IPS DF 6.9 (cell line): ENCODE measurements around the gene SLC46A2.

ENCODE experiments used
- DNase-seq: peaks from one replicate; pipeline ENCODE4 v3.0.0-alpha.2; 2013; ENCODE audit warnings: low read depth, low spot score
- H3K27ac ChIP-seq: one replicate; pipeline ENCODE4 v1.5.1; 2013; ENCODE audit warnings: low read length, control low read depth
- H3K27me3 ChIP-seq: 2 replicates; pipeline ENCODE4 v1.6.1; 2013; ENCODE audit warnings: mild to moderate bottlenecking, low read length; ENCODE audit not compliant: control insufficient read depth, insufficient read depth
- H3K36me3 ChIP-seq: 2 replicates; pipeline ENCODE4 v1.6.1; 2013; ENCODE audit warnings: low read length; ENCODE audit not compliant: control insufficient read depth, insufficient read depth
- H3K4me1 ChIP-seq: 2 replicates; pipeline ENCODE4 v1.6.1; 2013; ENCODE audit warnings: low read length; ENCODE audit not compliant: control insufficient read depth, insufficient read depth
- H3K4me3 ChIP-seq: 2 replicates; pipeline ENCODE4 v1.5.1; 2013; ENCODE audit warnings: mild to moderate bottlenecking, low read length
- H3K9me3 ChIP-seq: 2 replicates; pipeline ENCODE4 v1.6.1; 2013; ENCODE audit warnings: low read length, inconsistent platforms; ENCODE audit not compliant: control insufficient read depth, insufficient read depth
- WGBS: extraction: QIAGEN DNeasy Blood & Tissue Kit; methylation state at CpG from one replicate; pipeline ENCODE4 v1.1.7; 2013; ENCODE audit warnings: mixed read lengths, missing lambda C conversion rate; ENCODE audit not compliant: insufficient read length, insufficient coverage; 5-methylcytosine and 5-hydroxymethylcytosine counted together

Gene SLC46A2

DNA sequence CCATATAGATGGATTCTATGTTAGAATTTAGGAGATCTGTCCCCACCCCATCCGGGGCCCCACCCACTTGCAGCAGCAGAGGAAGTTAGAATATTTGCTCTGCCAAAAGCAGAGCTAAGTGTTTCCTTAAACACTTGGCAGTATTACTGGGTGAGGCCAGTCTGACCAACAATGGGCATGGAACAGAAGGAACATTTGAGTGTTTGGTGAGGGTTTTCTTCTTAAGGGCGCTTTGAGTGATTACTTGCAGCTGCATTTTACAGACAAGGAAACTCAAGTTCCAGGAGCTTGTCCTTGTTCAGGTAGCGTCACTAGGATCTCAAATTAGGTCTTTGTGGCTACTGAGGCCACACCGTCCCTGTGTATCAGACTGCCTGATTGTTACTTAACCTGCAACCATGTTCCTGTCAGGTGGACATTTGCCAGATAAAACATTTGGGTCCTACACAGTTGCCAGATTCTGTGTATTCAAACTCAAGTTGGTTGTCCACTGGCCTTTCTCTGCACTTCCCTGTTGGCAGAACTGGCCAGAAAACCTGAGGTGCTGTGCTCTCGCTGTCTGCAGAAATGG, 59.3 kb downstream of the SLC46A2 start:
- H3K4me3 ChIP-seq: no peak overlapping the region
- H3K27me3 ChIP-seq: no peaks in the 10 kb centered on the region
- no CpG with 5 or more reads among the region's 5 CpGs for WGBS
- H3K4me1 ChIP-seq: no peaks in the 10 kb centered on the region
- H3K36me3 ChIP-seq: peaks cover 3% of the 10 kb centered on the region; the same call in 1 of the 2 replicates
- DNase-seq: no peak
- H3K9me3 ChIP-seq: no peaks in the 10 kb centered on the region
- H3K27ac ChIP-seq: no peak overlapping the region
